GM18502 (cell line): Measurements from ENCODE around the gene SLAMF6.
"Not testable (repeated sequence)": the region's sequence is repeated elsewhere in the genome, so short reads cannot be mapped to it uniquely, and the experiment has no call there.

Source experiments
- ATAC-seq: cut with Tn5 transposase; IDR thresholded peaks from one replicate; pipeline ENCODE4 v1.9.1; 2021; ENCODE audit warnings: mild to moderate bottlenecking; ENCODE audit not compliant: unreplicated experiment, poor library complexity

SLAMF6 gene

DNA sequence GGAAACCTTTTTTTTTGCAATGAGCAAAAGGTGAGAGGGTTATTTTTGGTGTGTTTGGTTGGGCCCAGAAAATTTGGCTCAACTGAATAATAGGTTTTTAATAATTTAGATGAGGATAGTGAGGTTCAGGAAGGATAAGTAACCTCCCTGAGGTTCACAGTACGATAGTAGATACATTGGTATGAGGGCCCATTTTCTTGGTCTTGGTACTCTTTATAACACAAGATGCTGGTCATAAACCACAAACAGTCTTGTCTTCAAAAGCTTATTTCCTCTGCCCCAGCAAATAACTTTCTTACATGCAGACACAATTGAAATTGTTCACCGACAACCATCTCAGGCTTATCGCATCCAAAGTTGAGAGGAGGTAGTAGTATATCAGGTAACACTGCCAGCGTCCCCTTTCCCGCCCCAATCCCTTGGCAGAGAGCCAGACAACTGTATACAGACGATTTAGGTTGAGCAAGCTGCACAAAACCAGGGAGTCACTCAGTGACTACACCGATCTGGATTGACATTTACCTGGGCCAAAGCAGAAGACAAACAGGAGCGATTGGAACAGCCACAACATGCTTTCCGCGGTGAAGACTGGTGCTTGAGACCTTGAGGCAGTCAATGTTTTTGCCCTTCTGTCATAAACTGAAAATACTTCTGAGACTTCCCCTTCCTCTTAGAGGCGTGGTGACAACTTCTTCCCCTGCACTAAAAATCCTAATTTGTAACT lies at the start of gene SLAMF6:
SLAMF6 (minus strand) TSS at position 634 of the 724 bp plus-strand sequence; CDS start at position 571, 63 bp downstream.
- ATAC-seq, result peak; percentile 59

DNA sequence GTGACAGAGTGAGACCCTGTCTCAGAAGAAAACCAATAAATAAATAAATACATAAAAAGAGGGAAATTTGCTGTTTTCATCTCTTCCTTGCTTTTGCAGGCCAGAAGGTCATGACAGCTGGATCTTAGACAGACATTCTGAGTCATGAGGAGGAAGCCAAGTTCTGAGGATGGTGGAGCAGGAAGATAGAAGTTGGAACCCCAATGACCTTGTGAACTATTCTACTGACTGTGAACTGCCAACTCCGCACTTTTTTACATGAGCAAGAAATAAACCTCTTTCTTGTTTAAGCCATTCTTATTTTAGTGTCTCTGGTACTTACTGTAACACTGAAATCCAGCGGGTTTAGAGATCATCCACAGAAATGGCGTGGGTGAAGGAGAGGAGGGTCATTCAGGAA lies 47.8 kb upstream of the SLAMF6 start:
- ATAC-seq, result no peak

DNA sequence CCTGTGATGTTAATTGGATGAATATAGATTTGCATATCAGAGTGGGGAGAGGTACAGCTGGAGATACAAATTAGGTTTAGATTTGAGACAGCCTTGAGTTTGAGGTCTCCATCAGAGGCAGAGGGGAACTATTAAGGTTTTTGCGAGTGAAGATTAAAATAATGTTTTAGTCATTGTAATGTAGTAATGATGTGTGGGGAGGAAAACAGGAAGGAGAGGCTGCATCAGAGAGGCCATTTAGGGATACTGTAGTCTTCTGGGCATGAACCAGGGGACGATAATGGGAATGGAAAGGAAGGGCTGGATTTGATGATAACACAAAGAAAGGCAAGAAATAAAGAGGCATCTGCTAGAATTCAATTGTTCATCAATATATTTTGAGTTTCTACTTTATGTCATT lies 46.8 kb upstream of the SLAMF6 start:
- no peak for ATAC-seq

DNA sequence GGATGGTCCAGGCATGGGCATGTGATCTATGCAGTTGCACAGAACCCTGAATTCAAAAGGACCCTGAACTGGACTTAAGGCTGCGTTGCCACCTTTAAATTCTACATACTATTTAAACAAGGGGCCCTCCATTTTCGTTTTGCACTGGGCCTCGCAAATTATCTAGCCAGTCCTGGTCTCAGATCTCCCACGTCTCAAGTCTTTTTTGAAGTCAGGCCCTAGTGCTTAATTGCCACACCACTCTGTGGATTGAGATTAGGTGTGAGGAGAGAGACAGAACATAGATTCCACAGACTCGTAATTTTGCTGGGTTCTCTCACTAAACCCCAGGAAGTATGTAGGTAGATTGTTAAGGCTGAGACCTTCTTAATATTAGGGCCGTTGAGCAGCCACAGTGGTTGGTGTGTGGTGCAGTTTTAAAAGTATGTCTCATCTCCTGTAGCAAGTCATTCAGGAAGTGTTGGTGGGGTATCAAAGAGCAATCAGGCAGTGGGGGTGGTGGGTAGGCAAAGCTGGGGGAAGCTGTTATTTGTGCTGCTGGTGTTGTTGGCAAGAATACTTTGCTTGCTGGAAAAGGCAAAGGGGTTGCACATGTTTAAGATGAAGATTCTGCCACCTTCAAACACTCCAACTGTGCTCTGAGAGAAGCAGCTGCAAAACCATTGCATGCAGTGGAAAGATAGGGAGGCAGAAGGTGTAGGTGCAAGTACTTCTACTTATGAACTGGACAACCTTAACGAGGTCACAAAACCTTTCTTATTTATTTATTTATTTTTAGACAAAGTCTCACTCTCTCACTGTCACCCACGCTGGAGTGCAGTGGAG lies 45.0 kb upstream of the SLAMF6 start:
- ATAC-seq, result peak; percentile 60

DNA sequence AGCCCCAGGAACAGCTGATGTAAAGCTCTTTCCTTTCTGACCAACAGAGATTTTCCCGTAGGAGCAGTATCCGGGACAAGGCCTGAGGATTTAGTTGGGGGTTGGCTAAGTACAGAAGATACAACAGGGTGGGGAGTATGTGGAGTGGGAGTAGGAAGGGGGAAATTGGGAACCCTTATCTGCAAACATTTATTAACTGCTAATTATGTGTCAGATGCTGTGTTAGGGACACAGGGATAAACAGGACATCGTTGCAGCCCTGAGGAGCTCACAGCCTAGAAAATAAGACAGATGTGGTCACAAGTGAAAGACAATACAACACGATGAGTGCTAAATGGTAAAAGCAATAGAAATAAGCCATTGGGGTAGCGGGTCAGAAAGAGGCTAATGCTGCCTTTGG lies 44.3 kb upstream of the SLAMF6 start:
- ATAC-seq, result no peak

DNA sequence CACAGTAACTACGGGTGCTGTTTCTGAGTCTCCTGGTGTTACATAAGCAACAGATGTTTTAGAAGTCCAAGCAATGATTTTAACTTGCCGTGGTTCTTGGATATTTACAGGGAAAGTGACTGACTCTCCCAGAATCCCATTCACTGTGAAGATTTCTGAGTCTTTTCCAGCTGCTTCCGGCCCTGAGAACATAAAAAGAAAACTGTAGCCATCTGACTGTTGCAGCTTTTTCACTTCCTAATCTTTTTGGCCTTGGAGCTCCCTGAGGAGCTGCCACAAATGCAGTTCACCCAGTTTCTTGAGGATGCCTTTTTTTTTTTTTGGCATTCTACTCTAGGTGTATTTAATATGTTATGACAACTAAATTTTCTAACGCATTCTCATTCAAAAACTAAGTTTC lies 42.5 kb upstream of the SLAMF6 start:
- ATAC-seq, result no peak

DNA sequence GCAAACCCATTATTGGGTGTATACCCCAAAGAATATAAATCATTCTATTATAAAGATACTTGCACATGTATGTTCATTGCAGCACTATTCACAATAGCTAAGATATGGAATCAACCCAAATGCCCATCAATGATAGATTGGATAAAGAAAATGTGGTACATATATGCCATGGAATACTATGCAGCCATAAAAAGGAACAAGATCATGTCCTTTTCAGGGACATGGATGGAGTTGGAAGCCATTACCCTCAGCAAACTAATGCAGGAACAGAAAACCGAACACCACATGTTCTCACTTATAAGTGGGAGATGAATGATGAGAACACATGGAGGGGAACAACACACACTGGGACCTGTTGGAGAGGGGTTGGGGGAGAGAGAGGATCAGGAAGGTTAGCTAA lies 40.2 kb upstream of the SLAMF6 start:
- not testable (repeated sequence) for ATAC-seq

DNA sequence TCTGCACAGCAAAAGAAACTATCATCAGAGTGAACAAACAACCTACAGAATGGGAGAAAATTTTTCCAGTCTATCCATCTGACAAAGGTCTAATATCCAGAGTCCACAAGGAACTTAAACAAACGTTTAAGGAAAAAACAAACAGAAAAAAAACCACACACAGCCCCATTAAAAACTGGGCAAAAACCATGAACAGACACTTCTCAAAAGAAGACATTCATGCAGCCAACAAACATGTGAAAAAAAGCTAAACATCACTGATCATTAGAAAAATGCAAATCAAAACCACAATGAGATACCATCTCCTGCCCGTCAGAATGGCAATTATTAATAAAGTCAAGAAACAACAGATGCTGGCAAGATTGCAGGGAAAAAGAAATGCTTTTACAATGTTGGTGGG lies 39.7 kb upstream of the SLAMF6 start:
- ATAC-seq, result not testable (repeated sequence)

DNA sequence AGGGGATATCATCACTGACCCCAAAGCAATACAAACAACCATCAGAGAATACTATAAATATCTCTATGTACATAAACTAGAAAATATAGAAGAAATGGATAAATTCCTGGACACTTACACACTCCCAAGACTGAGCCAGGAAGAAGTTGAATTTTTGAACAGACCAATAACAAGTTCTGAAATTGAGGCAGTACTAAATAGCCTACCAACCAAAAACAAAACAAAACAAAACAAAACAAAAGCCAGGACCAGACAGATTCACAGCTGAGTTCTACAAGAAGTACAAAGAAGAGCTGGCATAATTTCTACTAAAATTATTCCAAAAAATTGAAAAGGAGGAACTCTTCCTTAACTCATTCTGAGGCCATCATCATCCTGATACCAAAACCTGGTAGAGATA lies 37.8 kb upstream of the SLAMF6 start:
- no peak for ATAC-seq

DNA sequence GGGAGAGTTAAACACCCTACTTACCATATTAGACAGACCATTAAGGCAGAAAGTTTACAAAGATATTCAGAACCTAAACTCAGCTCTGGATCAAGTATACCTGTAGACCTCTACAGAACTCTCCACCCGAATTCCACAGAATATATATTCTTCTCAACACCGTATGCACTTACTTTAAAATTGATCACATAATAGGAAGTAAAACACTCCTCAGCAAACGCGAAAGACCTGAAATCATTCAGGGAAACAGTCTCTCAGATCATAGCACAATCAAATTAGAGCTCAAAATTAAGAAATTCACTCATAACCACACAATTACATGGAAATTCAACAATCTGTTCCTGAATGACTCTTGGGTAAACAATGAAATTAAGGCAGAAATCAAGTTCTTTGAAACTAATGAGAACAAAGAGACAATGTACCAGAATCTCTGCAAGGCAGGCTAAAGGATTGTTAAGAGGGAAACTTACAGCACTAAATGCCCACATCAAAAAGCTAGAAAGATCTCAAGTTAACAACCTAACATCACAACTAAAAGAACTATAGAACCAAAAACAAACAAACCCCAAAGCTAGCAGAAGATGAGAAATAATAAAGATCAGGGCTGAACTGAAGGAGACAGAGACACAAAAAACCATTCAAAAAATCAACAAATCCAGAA lies 37.1 kb upstream of the SLAMF6 start:
- ATAC-seq, result no peak

DNA sequence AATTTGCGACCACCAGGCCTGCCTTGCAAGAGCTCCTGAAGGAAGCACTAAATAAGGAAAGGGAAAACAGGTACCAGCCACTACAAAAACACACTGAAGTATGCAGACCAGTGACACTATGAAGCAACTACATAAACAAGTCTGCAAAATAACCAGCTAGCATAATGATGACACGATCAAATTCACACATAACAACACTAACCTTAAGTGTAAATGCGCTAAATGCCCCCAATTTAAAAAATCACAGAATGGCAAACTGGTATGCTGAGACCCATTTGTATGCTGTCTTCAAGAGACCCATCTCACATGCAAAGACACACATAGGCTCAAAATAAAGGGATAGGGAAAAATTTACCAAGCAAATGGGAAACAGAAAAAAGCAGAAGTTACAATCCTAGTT lies 36.4 kb upstream of the SLAMF6 start:
- not testable (repeated sequence) for ATAC-seq

DNA sequence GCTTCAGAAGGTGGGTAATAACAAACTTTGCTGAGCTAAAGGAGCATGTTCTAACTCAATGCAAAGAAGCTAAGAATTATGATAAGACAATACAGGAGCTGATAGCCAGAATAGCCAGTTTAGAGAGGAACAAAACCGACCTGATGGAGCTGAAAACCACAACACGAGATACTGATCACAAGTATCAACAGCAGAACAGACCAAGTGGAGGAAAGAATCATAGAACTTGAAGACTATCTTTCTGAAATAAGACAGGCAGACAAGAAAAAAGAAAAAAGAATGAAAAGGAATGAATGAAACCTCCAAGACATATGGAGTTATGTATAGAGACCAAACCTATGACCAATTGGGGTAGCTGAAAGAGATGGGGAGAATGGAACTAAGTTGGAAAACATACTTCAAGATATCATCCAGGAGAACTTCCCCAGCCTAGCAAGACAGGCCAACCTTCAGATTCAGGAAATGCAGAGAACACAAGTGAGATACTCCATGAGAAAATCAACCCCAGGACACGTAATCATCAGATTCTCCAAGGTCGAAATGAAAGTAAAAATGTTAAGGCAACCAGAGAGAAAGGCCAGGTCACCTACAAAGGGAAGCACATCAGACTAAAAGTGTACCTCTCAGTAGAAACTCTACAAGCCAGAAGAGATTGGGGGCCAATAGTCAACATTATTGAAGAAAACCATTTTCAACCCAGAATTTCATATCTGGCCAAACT lies 35.8 kb upstream of the SLAMF6 start:
- no peak for ATAC-seq

DNA sequence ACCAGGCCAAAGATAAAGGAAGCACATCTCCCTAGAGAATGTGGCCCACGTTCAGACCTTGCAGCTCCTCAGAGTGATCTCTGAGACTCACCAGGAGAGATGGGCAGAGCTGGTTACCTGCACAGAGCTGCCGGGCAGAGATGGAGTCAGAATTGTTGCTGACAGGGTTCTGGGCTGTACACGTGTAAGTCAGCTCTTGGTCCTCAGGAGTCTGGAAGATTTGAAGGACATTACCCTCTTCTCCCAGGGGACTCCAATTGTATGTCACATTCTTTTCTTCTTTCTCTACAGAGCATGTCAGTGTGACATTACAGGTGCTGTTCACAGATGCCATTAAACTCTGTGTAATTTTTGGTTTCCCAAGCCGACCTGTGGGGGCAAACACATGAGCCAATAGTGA lies 30.7 kb upstream of the SLAMF6 start:
- ATAC-seq, result no peak

DNA sequence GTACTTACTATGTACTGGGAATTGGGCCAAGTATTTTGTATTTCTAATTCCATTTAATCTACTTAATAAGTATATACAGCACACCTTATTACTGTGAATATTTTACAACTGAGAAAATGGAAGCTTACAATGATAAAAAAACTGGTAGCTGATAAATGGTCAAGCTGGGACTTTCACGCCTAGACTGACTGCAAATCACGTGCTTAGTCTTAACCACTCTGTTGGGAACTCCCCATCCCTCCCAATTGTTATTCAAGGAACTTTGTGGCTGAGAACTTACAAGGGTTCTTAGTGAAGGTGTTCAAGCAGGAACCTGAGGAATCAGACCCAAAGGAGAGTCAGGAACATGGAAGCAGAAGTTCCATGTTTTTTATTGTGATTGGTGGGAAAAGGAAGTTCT lies 29.4 kb upstream of the SLAMF6 start:
- no peak for ATAC-seq

DNA sequence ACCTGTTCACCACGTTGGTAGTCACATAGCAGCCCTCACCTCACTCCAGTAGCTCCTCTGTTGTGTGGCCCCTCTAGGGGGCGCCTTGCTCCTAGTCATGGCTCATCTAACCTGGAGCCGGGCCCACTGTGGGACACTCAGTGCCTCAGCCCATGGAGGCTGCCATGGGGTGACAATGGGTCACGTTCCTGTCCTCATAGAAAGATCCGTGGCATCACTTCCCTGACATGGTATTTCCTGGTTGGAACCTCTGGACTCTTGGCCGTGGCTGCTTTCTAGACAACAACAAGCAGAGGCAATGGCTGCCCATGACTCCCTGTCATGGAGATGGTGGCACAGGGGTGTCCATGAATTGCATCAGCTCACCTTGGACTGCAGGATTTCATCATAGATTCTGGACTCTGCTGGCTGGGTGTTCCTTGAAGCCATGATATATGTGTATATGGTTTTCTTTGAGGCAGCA lies 27.5 kb upstream of the SLAMF6 start:
- no peak for ATAC-seq

DNA sequence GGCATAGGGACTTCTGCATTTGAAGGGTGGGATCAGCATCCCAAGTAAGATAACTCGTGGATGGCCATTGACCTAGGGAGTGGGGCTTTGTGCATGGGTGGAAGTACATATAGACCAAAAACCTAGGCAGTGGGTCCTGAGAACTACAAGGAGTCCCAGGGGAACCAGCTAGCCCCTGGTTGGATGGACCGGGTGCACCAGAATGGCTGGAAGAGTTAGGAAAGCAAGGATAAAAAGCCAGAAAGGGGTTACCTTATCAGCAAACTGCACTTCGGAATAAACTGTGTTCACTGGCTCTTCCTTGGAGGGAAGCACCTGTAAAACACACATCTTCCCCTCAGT lies 26.6 kb upstream of the SLAMF6 start:
- ATAC-seq, result no peak

DNA sequence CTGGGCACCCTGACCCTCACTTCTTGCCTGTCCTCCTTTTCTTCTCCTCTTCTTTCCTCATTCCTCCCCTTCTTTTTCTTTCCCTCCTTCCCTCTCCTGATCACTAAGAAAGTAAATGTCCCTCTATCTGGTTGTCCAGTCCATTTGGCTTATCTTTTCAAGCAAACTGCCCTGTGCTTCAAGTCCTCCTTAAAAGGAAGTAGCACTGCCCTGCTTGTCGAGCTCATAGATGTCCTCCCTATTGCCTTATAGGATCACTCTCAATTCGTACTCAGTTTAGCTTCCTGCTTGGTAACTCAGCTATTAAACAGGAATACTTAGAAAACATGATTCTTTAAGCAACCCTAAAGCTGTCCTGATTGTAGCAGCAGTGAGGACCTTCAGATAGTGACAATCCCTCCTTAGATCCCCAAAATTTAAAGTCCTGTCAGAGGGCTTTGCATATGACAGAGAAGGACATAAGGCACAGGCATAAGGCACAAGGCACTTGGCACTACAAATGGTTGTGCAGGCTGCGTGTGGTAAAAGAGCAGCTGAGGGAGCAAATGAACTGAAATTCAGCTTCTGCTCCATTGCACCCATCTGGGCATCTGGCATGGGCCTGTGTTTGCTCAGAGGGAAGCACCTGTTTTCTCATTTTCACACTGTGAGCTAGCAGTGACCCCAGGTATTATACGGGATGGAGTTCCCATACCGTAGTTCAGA lies 26.1 kb upstream of the SLAMF6 start:
- peak; percentile 45 for ATAC-seq

DNA sequence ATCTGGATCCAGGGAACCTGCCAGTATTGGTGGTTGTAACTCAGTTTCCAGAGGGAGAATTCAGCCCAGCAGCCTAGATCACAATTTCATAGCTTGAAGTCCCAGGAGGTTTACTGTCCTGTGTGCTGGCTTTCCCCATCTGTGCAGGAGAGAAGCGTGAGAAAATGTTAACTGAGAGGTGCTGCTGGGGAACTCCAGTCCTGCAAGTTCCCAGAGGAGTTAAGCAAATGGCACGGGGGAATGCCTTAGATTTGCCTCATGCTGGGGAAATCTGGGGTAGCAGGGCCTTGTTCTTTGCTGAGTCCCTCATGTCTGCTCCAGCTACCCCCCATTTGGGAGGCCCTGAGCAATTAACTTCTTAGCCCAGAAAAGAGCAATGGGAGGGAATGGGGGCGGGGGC lies 25.1 kb upstream of the SLAMF6 start:
- peak; percentile 57 for ATAC-seq

DNA sequence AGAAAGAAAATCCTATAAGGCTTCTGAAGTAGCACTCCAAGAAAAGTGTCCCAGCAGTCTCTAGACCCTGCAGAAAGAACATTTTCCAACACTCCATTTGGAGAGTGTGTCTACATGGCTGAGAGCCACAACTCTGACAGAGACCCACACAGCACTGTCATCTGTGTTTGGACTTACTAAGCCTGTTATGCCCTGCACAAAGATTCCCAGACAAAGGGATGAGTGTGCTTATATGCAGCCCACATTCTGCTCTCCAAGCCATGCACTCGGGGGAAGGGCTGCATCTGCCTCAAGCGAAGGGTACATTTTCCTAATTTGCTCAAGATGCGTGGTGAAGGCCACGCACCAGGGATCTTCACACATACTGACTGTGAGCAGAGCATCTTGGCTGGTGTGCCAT lies 24.4 kb upstream of the SLAMF6 start:
- no peak for ATAC-seq

DNA sequence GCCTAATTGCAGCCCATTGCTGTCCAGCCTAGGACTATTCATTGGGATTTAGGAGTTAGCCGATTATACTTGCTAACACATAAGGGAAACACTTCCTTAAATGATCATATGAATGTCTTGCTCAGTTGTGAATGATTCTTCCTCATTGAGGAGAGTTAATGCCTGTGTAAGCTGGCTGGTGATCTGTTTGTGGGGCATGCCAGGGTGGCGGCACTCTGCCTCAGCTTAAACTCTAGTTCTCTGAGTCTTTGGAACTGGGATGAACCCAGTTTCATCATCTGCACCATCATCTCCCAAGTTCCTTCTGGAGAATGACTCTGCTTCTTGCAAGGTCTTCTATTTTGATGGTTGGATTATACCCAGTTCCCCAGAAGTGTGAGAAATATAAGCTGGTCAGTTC lies 23.9 kb upstream of the SLAMF6 start:
- ATAC-seq, result no peak
